GM21390 (cell line): ENCODE measurements around the gene VAMP4.
"Not testable (repeated sequence)": the region's sequence is repeated elsewhere in the genome, so short reads cannot be mapped to it uniquely, and the experiment has no call there.

Experiments
- ATAC-seq: cut with Tn5 transposase; IDR thresholded peaks from one replicate; pipeline ENCODE4 v1.9.1; 2021; ENCODE audit not compliant: unreplicated experiment

The VAMP4 gene

DNA sequence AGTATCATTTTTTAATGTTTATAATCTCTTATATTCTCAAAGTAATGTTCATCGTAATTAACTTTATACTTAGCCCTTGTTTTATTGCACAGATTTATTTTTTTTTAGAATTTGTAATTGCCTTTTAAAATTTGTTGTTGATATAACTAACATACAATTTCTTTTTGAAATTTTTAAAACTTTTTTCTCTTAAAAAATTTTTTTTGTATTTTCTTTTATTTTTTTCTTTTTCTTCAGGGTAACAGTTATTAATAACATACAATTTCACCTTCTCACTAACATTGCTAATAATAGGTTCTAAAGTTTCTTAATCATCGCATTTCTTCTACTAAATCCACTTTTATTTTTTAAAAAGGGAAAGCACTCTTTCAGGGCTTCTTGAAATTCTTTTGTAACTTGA is 11.3 kb upstream of the VAMP4 start:
- no peak for ATAC-seq

DNA sequence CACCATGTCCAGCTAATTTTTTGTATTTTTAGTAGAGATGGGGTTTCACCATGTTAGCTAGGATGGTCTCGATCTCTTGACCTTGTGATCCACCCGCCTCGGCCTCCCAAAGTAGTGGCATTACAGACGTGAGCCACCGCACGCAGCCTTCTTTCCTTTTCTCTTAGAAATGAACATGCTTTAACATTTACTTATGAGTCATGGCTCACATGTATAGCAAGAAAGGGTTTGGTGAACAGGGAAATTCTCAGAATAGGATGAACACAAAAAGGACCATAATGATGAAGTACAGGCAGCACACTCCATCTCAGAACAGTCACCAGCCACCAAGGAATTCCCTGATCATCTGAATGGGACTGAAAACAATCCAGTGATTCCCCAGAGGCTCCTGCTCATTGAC is 9.4 kb upstream of the VAMP4 start:
- no peak for ATAC-seq

DNA sequence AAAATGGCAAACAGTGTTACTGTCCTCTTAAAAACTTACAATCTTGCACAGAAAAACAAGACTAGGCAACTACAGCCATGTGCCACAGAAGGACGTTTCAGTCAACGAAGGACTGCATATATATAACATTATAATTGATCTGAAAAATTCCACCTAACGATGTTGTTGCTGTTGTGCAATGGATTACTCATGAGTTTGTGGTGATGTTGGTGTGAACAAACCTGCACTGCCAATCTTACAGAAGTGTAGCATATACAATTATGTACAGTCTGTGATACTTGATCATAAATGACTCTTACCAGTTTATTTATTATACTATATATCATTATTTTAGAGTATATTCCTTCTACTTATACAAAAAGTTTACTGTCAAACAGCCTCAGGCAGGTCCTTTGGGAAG is 6.8 kb upstream of the VAMP4 start:
- no peak for ATAC-seq

DNA sequence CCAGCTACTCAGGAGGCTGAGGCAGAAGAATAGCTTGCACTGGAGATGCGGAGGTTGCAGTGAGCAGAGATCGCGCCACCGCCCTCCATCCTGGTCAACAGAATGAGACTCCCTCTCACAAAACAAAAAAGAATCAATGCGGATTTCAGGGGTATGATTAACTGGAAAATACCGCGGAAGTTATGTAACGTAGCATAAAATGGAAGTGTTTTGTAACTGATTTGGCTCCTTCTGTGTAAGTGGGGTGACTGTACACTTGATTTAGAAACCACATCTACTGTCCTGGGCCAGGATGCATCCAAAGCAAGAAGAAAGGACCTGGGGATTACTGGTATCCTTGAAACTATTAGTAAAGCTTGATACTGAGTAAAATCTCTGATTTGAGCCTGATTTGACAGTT is 3.1 kb upstream of the VAMP4 start:
- ATAC-seq = no peak

DNA sequence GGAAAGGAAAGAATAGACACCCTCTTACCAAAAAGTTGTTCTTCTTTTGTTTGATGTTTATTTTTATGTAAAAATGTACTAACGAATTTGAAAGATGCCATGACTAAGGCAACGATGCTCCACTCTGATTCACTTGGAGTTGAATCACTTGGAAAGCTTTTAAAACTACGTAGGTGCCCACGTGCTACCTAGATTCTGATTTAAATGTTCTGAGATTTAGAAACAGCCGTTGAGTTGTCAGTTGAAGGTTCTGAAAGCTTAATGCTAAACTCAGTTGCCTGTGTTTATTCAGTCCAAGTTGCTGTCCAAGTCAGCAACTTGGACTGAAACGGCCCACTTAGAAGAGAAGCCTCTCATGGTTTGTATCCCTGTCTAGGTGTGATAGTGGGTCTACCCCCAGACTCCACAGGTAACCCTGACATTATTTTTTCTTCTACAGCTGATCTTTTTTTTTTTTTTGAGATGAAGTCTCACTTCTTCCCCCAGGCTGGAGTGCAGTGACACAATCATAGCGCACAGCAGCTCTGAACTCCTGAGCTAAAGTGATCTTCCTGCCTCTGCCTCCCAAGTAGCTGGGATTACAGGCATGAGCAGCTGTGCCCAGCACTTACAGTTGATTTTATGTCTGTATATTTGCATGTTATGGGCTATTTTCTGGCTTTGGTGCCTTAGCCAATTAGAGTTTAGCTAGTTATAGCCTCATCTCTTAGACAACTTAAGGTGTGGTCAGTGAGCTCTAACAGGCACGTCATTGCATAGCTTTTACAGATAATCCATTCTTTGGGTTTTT is 1.4 kb upstream of the VAMP4 start:
- ATAC-seq = no peak

DNA sequence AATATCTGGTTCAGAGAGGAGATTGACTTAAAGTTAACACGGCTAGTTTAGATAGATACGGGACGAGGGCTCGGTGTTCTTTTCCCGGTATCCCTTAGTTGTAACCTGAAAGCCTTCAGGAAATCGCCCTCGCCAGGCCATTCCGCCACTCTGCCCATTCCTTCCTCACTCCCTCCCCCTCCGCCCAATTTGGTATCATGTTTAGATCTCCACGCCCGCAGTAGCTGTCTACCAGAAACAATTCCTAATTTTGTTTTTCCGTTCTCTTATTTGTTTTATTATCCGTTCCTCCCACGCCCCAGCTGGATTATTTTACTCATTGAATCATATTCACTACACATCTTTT is 685 bp upstream of the VAMP4 start:
- peak; percentile 8 for ATAC-seq

DNA sequence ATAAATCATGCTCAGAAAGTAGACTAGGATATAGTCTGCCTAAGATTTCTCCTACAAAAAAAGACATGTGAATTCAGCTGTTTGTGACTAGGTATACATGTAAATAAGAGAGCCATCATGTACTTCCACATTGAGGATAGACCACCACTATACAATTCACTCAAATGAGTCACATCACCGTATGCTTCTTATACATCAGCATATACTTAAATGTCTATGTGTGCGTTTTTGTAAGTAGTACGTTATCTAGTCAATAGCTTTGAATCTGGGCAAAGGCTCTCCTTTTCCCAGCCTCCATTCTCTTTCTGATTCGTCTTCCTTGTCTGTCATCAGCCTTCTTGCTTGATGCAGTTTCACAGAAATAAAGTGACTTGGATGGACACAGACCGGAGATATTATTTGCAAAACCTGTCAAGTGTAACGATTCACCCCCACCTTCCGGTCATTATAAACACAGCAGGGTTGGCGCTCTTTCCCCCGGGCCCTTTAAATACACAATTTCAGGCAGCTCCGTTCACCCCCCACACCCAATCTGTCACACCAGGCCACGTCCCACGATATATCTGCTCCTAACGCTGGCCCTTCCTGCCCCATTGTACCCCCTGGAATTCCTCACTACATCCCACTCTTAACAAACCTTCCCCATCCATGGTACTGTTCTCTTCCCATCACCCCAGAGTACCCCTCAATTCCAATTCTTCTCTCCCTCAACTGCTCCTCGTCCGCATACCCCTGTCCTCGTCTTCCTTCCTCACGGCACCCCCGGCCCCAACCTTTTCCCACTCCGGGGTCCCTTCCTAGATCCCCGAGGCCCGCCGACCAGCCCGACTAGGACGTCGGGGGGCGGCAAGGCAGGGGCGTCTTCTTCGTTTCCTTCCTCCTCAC is 636 bp downstream of the VAMP4 start:
- peak; percentile 29 for ATAC-seq

DNA sequence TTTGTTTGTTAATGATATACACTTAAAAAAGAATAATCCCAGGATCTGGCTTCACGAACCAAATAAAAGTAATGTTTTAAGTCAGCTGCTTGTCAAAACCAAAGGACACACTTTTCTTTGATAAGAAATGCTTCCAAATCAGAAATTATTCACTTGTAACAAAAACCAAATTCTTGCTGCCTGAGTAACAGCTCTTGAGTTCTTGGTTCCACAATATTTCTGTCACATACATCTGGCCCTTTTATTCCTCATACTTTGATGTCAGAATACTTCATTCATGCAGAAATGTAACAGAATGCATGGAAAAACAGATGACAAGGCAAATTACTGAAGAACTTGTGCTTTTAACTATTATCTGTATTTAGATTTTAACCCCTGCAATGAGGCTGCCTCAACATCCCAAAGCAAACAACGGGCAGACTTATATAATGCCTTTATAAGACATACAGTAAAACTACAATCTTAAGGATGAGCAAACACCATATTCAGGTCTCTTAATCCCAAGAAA is 1.5 kb downstream of the VAMP4 start:
- no peak for ATAC-seq

DNA sequence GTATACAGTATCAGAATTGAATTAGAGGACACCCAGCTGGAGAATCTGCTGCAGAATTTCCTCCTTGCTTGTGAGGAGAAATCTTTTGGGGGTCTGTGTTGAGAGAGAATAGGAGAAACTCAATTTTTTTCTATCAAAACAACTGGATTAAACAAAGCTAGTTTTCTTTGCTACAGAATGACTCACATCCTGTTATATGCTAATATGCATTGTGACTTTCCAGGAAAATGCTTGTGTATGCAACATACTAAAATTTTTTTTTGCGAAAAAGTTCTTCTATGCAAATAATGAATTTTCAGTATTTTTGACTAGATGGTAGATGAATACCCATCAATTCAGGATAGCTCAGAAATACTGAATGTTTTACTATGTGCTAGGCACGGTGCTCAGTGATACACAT is 2.2 kb downstream of the VAMP4 start:
- ATAC-seq = no peak

DNA sequence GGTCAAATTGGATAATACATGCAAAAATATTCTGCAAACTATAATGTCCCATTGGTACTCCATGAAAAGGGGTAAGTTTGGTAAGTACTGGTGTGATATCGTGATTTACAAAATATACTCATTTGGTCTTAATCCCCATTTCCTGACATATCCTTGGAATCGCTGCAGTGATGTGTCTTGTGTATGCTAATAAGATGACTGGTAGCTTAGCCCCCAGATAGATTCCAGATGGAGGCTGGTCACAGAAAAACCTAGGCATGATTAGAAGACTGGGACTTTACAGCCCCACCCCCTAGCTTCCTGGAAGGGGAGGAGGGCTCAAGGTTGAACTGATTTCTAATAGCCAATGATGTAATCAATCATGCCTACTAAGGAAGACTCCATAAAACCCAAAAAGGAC is 3.0 kb downstream of the VAMP4 start:
- ATAC-seq = no peak

DNA sequence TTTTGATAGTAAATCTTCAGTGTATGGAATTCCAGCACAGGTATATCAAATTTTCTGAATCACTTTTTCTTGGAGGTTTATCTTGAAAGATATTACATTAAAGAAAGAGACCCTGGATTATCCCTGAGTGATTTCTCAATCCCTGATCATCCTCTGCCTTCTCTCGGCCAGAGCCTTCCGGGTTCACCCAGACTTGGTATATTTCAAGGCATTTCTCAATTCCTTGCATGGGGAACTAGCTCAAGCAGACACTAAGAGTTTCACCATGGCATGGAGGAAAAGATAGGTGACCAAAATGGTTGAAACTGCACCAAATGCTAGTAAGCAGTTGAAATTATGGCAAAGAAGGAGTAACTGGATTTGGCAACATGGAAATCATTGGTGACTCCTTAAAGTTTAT is 5.7 kb downstream of the VAMP4 start:
- ATAC-seq = no peak

DNA sequence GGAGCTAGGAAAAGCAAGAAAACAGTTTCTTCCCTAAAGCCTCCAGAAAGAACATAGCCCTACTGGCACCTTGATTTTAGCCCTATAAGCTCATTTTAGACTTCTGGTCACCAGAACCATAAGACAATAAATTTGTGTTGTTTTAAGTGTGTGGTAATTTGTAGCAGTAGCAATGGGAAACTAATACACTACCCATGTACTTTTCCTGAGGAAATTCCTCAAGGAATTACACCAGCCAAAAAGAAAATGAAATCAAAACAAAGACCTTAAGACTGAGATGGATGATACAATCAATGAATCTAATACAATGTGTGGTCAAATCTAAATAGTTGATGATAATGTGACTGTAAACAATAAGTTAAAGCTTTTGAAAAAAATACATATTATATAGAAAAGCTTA is 11.8 kb downstream of the VAMP4 start:
- no peak for ATAC-seq

DNA sequence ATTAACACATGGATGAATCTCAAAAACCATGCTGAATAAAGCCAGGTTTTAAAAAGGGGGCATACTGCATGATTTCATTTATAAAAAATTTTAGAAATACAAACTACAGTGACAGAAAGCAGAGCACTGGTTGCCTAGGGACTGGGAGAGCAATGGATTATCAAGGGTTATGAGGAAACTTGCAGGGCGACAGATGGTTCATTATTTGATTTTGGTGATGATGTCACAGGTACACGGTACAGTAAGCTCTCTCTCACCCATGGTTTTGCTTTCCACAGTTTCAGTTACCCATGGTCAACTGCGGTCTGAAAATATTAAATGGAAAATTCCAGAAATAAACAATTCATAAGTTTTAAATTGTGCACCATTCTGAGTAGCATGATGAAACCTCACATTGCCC is 14.1 kb downstream of the VAMP4 start:
- ATAC-seq = no peak

DNA sequence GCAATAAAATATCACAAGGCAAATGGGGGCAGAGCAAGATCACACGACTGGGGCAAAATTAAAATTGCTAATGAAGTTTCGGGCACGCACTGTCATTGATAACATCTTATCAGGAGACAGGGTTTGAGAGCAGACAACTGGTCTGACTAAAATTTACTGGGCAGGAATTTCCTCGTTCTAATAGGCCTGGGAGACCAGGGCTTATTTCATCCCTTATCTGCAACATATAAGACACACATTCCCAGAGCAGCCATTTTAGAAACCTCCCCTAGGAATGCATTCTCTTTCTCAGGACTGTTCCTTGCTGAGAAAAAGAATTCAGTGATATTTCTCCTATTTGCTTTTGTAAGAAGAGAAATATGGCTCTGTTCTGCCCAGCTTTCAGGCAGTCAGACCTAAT is 18.7 kb downstream of the VAMP4 start:
- not testable (repeated sequence) for ATAC-seq

DNA sequence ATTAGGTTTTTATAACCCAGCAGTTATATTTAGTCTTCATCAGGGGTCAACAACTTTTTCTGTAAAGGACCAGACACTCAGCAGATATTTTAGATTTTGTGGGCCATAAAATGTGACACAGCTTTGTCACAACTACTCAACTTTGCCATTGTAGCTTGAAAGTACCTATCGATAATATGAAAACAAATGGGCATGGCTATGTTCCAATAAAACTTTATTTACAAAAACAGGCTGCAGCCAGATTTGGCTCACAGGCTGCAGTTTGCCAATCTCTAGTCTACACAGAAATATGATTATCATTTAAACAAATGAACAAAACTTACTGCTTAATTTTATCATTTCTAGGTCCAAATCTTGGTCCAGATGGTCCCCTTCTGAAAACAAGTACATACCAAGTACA is 23.0 kb downstream of the VAMP4 start:
- no peak for ATAC-seq

DNA sequence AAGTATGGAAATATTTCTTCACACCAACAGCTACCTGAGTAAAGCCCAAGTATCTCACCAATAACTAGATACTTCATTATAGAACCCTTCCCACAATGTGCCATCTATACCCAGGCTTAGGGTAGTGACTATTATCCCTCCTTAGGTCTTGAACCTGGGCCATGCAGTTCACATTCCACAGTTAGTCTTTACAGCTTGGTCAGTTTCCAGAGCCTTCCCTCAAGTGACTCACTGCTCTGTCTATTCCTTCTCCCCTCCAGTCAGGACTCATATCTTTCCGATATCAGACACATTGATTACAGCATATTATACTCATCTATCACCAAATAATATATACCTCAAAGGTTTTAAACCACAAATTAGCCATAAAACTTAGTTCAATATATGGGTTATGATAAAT is 23.6 kb downstream of the VAMP4 start:
- ATAC-seq = no peak

DNA sequence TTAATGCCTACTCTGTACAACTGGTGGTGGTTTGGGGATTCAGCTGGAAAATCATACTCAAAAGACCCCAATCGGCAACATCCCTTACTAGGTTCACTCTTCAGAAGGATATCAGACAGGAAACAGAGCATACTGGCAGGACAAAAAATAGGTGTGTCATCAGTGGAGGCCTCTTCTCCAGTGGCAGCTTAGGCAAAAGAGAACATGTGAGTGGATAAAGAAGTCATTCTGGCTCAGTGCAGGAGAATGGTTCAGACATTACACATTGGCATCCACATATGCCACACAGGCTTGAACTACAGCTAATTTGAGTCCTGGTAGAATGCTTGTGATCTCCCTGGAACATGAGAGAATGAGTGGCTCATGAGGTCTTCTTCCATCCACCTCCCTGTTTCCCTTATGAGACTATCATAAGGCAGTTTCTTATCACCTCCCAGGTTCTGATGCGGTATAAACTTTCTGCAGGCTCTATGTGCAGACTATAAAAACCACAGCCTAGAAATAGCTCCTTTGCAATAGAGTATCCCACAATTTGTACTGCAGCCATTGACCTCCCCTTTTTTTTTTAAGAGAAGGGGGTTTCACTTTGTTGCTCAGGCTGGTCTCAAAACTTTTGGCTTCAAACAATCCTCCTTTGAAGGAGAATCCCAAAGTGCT is 24.7 kb downstream of the VAMP4 start:
- no peak for ATAC-seq

DNA sequence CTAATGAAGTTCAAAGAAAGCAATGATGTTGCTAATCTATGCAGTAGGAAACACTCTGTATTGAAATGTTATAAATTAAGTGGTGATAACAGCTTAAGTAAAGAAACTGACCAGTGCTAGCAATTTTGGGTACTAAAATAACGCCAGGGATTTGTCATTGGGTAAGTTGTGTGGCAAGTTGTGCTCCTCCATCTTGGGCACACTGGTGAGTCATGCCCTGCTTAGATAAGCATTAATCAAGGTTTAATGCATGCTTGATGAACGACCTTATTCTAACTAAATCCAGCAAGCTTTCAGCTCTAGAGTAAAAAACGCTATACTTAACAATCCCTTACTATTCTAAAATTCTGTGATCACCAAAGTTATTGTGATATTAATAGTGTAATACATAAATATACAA is 25.2 kb downstream of the VAMP4 start:
- ATAC-seq = no peak

DNA sequence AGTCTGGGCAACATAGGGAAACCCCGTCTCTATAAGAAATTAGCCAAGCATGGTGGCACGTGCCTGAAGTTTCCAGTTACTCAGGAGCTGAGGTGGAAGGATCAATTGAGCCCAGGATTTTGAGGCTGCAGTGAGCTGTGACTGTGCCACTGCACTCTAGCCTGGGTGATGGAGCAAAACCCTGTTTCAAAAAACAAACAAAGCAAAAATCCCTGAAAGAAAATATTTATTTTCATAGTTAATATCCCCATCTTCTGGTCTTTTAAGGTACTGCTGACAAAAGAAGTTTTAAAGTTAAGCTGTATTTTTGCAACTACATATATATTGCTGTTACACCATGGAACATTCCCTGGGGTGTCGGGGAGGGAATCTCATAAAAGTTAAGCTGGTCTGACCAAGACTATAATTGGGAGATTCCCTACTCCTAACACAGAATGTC is 26.0 kb downstream of the VAMP4 start:
- ATAC-seq = no peak

DNA sequence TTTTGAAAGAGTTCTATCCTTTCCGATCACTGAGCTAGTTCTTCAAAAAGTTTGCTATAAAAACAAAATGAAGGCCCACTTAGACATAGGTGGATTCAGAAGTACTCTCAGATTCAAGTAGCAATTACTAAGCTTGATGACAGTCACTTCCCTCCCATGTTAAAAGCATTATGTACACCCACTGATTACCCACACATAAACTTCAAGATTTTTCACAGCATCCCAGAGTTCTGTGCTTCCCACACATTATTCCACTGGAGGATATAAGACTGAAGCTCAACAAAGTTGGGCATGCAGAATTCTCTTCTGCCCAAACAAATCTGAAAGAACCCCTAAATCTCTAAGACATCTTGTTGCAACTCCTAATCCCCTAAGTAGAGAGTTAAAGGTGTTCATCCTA is 29.5 kb downstream of the VAMP4 start:
- no peak for ATAC-seq

DNA sequence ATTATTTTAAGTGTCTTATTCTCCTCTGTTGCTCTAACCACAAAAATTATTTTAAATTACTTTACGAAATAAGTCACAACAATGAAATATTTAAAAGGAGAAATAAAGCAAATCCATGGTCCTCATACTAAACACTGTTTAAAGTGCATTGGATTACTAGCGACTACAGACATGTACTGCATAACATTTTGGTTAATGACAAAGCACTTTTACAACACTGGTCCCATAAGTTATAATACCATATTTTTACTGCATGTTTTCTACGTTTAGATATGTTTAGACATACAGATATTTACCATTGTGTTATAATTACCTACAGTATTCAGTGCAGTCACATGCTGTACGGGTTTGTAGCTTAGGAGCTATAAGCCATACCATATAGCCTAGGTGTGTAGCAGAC is 30.2 kb downstream of the VAMP4 start:
- no peak for ATAC-seq

DNA sequence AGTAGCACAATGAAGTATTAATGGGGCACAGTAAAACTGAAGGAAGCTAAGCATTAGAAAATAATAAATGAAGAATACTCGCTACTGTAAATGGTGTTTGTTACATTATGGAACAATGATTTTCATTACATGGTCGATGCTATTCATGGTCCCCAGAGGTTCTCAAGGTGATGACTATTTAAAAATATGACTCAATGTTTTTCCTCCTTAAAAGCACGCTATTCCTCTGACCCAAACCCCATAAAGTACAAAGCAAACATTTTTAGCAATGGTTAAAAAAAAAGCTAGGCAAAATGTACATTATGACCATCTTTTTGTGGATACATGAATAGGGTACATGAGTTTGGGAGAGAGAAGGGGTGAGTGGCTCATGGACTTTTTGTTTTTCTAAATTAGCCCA is 34.3 kb downstream of the VAMP4 start:
- ATAC-seq = no peak
